Stomach (tissue), 4 donors: Measurements from ENCODE around the gene ITGB5.

Experiments used
- CTCF ChIP-seq, 7 experiments: fragments of 450-650 bp in 4 of 7; fragments of 200-600 bp in 3 of 7; sonication (generic) in 3 of 7; IDR thresholded peaks; one replicate each; pipeline ENCODE4 v1.5.1; 2016 to 2019; ENCODE audit warnings: antibody characterized with exemption in 7 of 7, control low read depth in 2 of 7, mild to moderate bottlenecking in 1 of 7
- EP300 ChIP-seq: sonication (generic); formaldehyde crosslinking; IDR thresholded peaks from one replicate; pipeline ENCODE4 v1.6.1; 2017; ENCODE audit warnings: antibody characterized with exemption
- POLR2A ChIP-seq, 4 donors: fragments of 450-650 bp; IDR thresholded peaks; one replicate each; pipeline ENCODE4 v1.6.1; 2016; ENCODE audit warnings: antibody characterized with exemption in 4 of 4, control low read depth in 2 of 4, mild to moderate bottlenecking in 1 of 4, moderate library complexity in 1 of 4
- POLR2AphosphoS5 ChIP-seq, 3 donors: sonication (generic); formaldehyde crosslinking; IDR thresholded peaks; one replicate each; pipeline ENCODE4 v1.6.1; 2016; ENCODE audit warnings: antibody characterized with exemption in 3 of 3

GRCh38 chr3:124804875-124805274 lies 82.3 kb downstream of the ITGB5 start:
- TF ChIP-seq CTCF (IDR thresholded peaks at IDR 0.05), result no peak
- no peak for TF ChIP-seq POLR2A (IDR thresholded peaks at IDR 0.05)
- no peak for TF ChIP-seq POLR2AphosphoS5 (IDR thresholded peaks at IDR 0.05)
- TF ChIP-seq EP300, result no peak
